ENCODE results near the gene MAGEE1.

Gene MAGEE1

GRCh38 chrX:76477353-76477752, 49.8 kb downstream of the MAGEE1 start:
- Histone ChIP-seq H3K36me3 (ENCODE audit: control insufficient read depth in 2 of 2, insufficient read depth in 1 of 2, low read length in 2 of 2) (no peaks in the 10 kb centered on the region), H3K9me3 (ENCODE audit: control insufficient read depth, insufficient read depth, low read depth, low read length) (no peaks in the 10 kb centered on the region), H3K27ac (ENCODE audit: extremely low read depth, low read depth, low read length) (no peak overlapping the region), H3K4me1 (ENCODE audit: control insufficient read depth, insufficient read depth, low read length) (no peaks in the 10 kb centered on the region), H3K4me3 (ENCODE audit: low read depth, low read length) (no peak overlapping the region)
- TF ChIP-seq ZNF585B (tag by site-specific recombination; IDR thresholded peaks at IDR 0.05): no peak
- TF ChIP-seq REST (tag by site-specific recombination; IDR thresholded peaks at IDR 0.05): peak; percentile 71; the same call in 1 of the 2 replicates
- CTCF ChIA-PET: interaction anchor here (0.6 to 1.3 kb wide), 2 partner anchors 23 to 389 kb away, joined by 3 read pairs; no protein-coding TSS in a partner anchor
- POLR2A ChIA-PET: no interaction called here
